A549 (cell line): ENCODE data around the gene BBS4. TPM values are rescaled to one million over a fixed set of nuclear protein-coding genes. Genes with fewer than 3 reads are reported as not detected.

Source experiments
- ATAC-seq, 2 experiments: fragments of 200-7000 bp in 1 of 2; fragments of >200 bp in 1 of 2; cut with Nextera tagmentation in 1 of 2; cut with Tn5 transposase in 1 of 2; 3 replicates each; pipeline versions ENCODE4 v1.8.0 to v1.9.1; 2018 to 2020; ENCODE audit warnings: mild to moderate bottlenecking in 1 of 2, moderate library complexity in 1 of 2
- CTCF ChIA-PET: fragments of 300-600 bp; sonication (Branson Sonifier 250); formaldehyde crosslinking; extraction: SDS; loops from one replicate; lab custom pipeline; 2021; ENCODE audit warnings: antibody characterized with exemption, inconsistent platforms; lab: Yijun Ruan, JAX
- POLR2A ChIA-PET: fragments of 350-600 bp; formaldehyde crosslinking; extraction: SDS; loops from one replicate; lab custom pipeline; 2021; ENCODE audit warnings: antibody characterized with exemption, inconsistent platforms; lab: Yijun Ruan, JAX
- DNase-seq, 2 experiments: peaks; one replicate each; pipeline versions ENCODE4 v3.0.0 to v3.0.0-alpha.2; 2011 to 2016; ENCODE audit warnings: low read depth in 1 of 2, low spot score in 1 of 2
- FAIRE-seq: peaks from 2 replicates; lab custom pipeline; 2011; peaks lifted over from hg19 to GRCh38; lab: Jason Lieb, UNC
- H3K27ac ChIP-seq, 2 experiments: fragments of >200 bp; sonication (Bioruptor Twin); formaldehyde crosslinking; 3 replicates each; pipeline ENCODE4 v1.5.1; 2016 to 2017
- H3K4me1 ChIP-seq: fragments of >200 bp; sonication (Bioruptor Twin); formaldehyde crosslinking; 3 replicates; pipeline ENCODE4 v1.6.1; 2016
- H3K4me2 ChIP-seq: fragments of >200 bp; sonication (Bioruptor Twin); formaldehyde crosslinking; 3 replicates; pipeline ENCODE4 v1.6.1; 2016
- H3K4me3 ChIP-seq: fragments of >200 bp; sonication (Bioruptor Twin); formaldehyde crosslinking; 3 replicates; pipeline ENCODE4 v1.5.1; 2016
- H3K9me3 ChIP-seq: fragments of >200 bp; sonication (Bioruptor Twin); formaldehyde crosslinking; 3 replicates; pipeline ENCODE4 v1.6.1; 2016
- CHD4 ChIP-seq: fragments of 200-600 bp; sonication (generic); IDR thresholded peaks from 2 replicates; pipeline ENCODE4 v1.6.1; 2016; ENCODE audit warnings: antibody characterized with exemption, mild to moderate bottlenecking, borderline replicate concordance
- EHF ChIP-seq: fragments of 250-450 bp; sonication (Bioruptor Pico); IDR thresholded peaks from 2 replicates; pipeline ENCODE4 v1.5.0; 2020; ENCODE audit warnings: mild to moderate bottlenecking
- ELK1 ChIP-seq: fragments of 150-350 bp; IDR thresholded peaks from 2 replicates; pipeline ENCODE4 v1.6.1; 2014; ENCODE audit warnings: low read depth, mild to moderate bottlenecking, low read length
- FOSB ChIP-seq: fragments of 250-450 bp; sonication (Bioruptor Pico); IDR thresholded peaks from 2 replicates; pipeline ENCODE4 v1.5.0; 2020; ENCODE audit warnings: mild to moderate bottlenecking, moderate library complexity
- FOSL2 ChIP-seq, 2 experiments: fragments of 450-650 bp in 1 of 2; fragments of >200 bp in 1 of 2; sonication (Bioruptor Twin) in 1 of 2; formaldehyde crosslinking; IDR thresholded peaks; 2 replicates each; pipeline versions ENCODE4 v1.5.0 to v1.6.1; 2016 to 2020; ENCODE audit warnings: mild to moderate bottlenecking in 1 of 2, moderate library complexity in 1 of 2
- FOXS1 ChIP-seq: fragments of 250-450 bp; sonication (Bioruptor Pico); IDR thresholded peaks from 2 replicates; pipeline ENCODE4 v1.5.0; 2020; ENCODE audit warnings: mild to moderate bottlenecking, moderate library complexity
- GATA3 ChIP-seq: IDR thresholded peaks from 2 replicates; pipeline ENCODE4 v1.6.1; 2012; ENCODE audit warnings: borderline replicate concordance
- HOXA7 ChIP-seq: fragments of 250-450 bp; sonication (Bioruptor Pico); IDR thresholded peaks from 2 replicates; pipeline ENCODE4 v1.5.0; 2020; ENCODE audit warnings: mild to moderate bottlenecking, moderate library complexity
- KDM1A ChIP-seq: fragments of 200-600 bp; sonication (generic); IDR thresholded peaks from 2 replicates; pipeline ENCODE4 v1.6.1; 2016; ENCODE audit warnings: low read depth, mild to moderate bottlenecking
- NFE2L2 ChIP-seq: fragments of 150-350 bp; conservative IDR thresholded peaks from 2 replicates; pipeline ENCODE4 v1.6.1; 2014; ENCODE audit warnings: low read length
- RCOR1 ChIP-seq: fragments of 150-350 bp; IDR thresholded peaks from 2 replicates; pipeline ENCODE4 v1.6.1; 2014; ENCODE audit warnings: antibody characterized with exemption, low read length, low read depth
- REST ChIP-seq: fragments of 200-600 bp; sonication (generic); IDR thresholded peaks from 2 replicates; pipeline ENCODE4 v1.6.1; 2016; ENCODE audit warnings: antibody characterized with exemption, mild to moderate bottlenecking, moderate library complexity
- RNF2 ChIP-seq: fragments of 200-600 bp; sonication (generic); IDR thresholded peaks from 2 replicates; pipeline ENCODE4 v1.6.1; 2016; ENCODE audit warnings: low read depth, mild to moderate bottlenecking, antibody characterized with exemption, moderate library complexity, borderline replicate concordance
- SREBF2 ChIP-seq: fragments of 450-650 bp; IDR thresholded peaks from 2 replicates; pipeline ENCODE4 v1.6.1; 2014; ENCODE audit warnings: mild to moderate bottlenecking, moderate library complexity
- TP53 ChIP-seq: fragments of 250-450 bp; sonication (Bioruptor Pico); IDR thresholded peaks from 2 replicates; pipeline ENCODE4 v1.5.0; 2021; ENCODE audit warnings: mild to moderate bottlenecking, moderate library complexity
- USF2 ChIP-seq: fragments of 450-650 bp; IDR thresholded peaks from 2 replicates; pipeline ENCODE4 v1.6.1; 2014; ENCODE audit warnings: antibody characterized with exemption
- ZSCAN20 ChIP-seq: fragments of 250-450 bp; sonication (Bioruptor Pico); IDR thresholded peaks from 2 replicates; pipeline ENCODE4 v1.8.0; 2022; ENCODE audit warnings: mild to moderate bottlenecking, moderate library complexity
- WGBS: methylation state at CpG from one replicate; pipeline ENCODE4 v1.1.6; 2017; ENCODE audit errors: missing lambda C conversion rate; 5-methylcytosine and 5-hydroxymethylcytosine counted together
- polyA plus RNA-seq, 4 experiments: library from polyadenylated mRNA; depleted of rRNA in 3 of 4; stranded (reverse); fragments of >200 nt; fragmentation: RNase III in 1 of 4; extraction: RNeasy Plus Mini Kit Qiagen cat#74134 plus additional on column Dnase treatment in 1 of 4; gene quantifications; 2 replicates in 3 of 4; 3 replicates in 1 of 4; pipeline ENCODE4 v1.2.3, GENCODE V29; 2011 to 2017

Gene BBS4
- polyA plus RNA-seq, 2 of the 4 experiments (the other 2 are of a cell fraction): 22.6 to 40.4 TPM

GRCh38 chr15:72754096-72754495 lies 68.1 kb downstream of the BBS4 start:
- FAIRE-seq: no peak
- Histone ChIP-seq H3K9me3 (no peaks in the 10 kb centered on the region), H3K27ac (no peak overlapping the region), H3K4me2 (no peak overlapping the region), H3K4me1 (no peaks in the 10 kb centered on the region), H3K4me3 (no peak overlapping the region)
- TF ChIP-seq CHD4 (no peak), KDM1A (no peak), NFE2L2 (no peak), ZSCAN20 (CRISPR knock-in tag) (no peak), FOSB (no peak), SREBF2 (no peak), HOXA7 (no peak), RNF2 (no peak), FOSL2 (IDR thresholded peaks at IDR 0.05) (no peak), FOSL2 (CRISPR knock-in tag; IDR thresholded peaks at IDR 0.05) (no peak), EHF (CRISPR knock-in tag) (no peak), FOXS1 (CRISPR knock-in tag) (no peak), TP53 (CRISPR knock-in tag) (no peak)
- ATAC-seq: no peak
- POLR2A ChIA-PET: no interaction called here
- CTCF ChIA-PET: no interaction called here
- no peak for DNase-seq
- WGBS: 95% methylated on average over 6 of the region's 6 CpGs

- ATAC-seq (peak in 1 of 2 experiments; percentile 57; a peak in 3 of 6 replicates), FAIRE-seq (no peak)
- POLR2A ChIA-PET: no interaction called here
Measured at GRCh38 chr15:72758182-72758581, 72.2 kb downstream of the BBS4 start.

GRCh38 chr15:72760590-72761260 lies 74.7 kb downstream of the BBS4 start:
- H3K4me3 ChIP-seq: no peak overlapping the region
- 90% methylated on average over 5 of the region's 5 CpGs for WGBS
- FAIRE-seq: no peak
- H3K27ac ChIP-seq: no peak overlapping the region
- no peak for TF ChIP-seq REST
- ChIA-PET POLR2A (no interaction called here), CTCF (interaction anchor here (0.8 to 2.2 kb wide), 3 partner anchors 9 to 24 kb away, joined by 3 to 7 read pairs (median 3); no protein-coding TSS in a partner anchor)
- H3K4me1 ChIP-seq: no peaks in the 10 kb centered on the region
- H3K9me3 ChIP-seq: no peaks in the 10 kb centered on the region
- no peak for ATAC-seq
- H3K4me2 ChIP-seq: no peak overlapping the region
- DNase-seq: no peak

More at GRCh38 chr15:72758182-72758581, 72.2 kb downstream of the BBS4 start:
- DNase-seq: peak in 1 of 2 experiments; percentile 19
- H3K4me3 ChIP-seq: no peak overlapping the region
- no peaks in the 10 kb centered on the region for H3K9me3 ChIP-seq
- H3K27ac ChIP-seq: no peak overlapping the region
- no peak overlapping the region for H3K4me2 ChIP-seq
- CTCF ChIA-PET: interaction anchor here (1.0 to 1.8 kb wide), 3 partner anchors 9 to 87 kb away, joined by 3 read pairs; no protein-coding TSS in a partner anchor
- no peaks in the 10 kb centered on the region for H3K4me1 ChIP-seq
- TF ChIP-seq KDM1A (no peak), SREBF2 (no peak), CHD4 (no peak), ELK1 (no peak), USF2 (no peak), ZSCAN20 (CRISPR knock-in tag) (no peak), TP53 (CRISPR knock-in tag) (no peak), RCOR1 (no peak), GATA3 (no peak)
- 75% methylated on average over 3 of the region's 3 CpGs for WGBS
